HEK293T (cell line): Measurements from ENCODE around the gene PHACTR2.

Source experiments
- FOXM1 ChIP-seq: fragments of 450-650 bp; IDR thresholded peaks from 2 replicates; pipeline ENCODE4 v1.6.1; 2017; ENCODE audit warnings: mild to moderate bottlenecking, borderline replicate concordance
- SP1 ChIP-seq: fragments of 450-650 bp; IDR thresholded peaks from 2 replicates; pipeline ENCODE4 v1.6.1; 2017

GRCh38 chr6:143707697-143708096 is 29.9 kb downstream of the PHACTR2 start:
- no peak for TF ChIP-seq SP1
- no peak for TF ChIP-seq FOXM1
